GM18867 (cell line): ENCODE results near the gene SPHKAP.
"Not testable (repeated sequence)": the region's sequence is repeated elsewhere in the genome, so short reads cannot be mapped to it uniquely, and the experiment has no call there.

Experiments used
- ATAC-seq: cut with Tn5 transposase; IDR thresholded peaks from one replicate; pipeline ENCODE4 v1.9.1; 2021; ENCODE audit warnings: mild to moderate bottlenecking, moderate library complexity; ENCODE audit not compliant: unreplicated experiment

SPHKAP gene

GRCh38 chr2:228094377-228094921 lies 87.0 kb downstream of the SPHKAP start:
- ATAC-seq = no peak

GRCh38 chr2:228092056-228092455 lies 89.4 kb downstream of the SPHKAP start:
- ATAC-seq = no peak

GRCh38 chr2:228086561-228086960 lies 94.9 kb downstream of the SPHKAP start:
- ATAC-seq = no peak

GRCh38 chr2:228084717-228085116 lies 96.8 kb downstream of the SPHKAP start:
- ATAC-seq = no peak

- ATAC-seq = no peak
Observed at GRCh38 chr2:228083131-228083530, 98.4 kb downstream of the SPHKAP start.

- no peak for ATAC-seq
Observed at GRCh38 chr2:228082571-228082970, 98.9 kb downstream of the SPHKAP start.

GRCh38 chr2:228079194-228079593 lies 102.3 kb downstream of the SPHKAP start:
- ATAC-seq = no peak

- ATAC-seq = not testable (repeated sequence)
Observed at GRCh38 chr2:228076695-228077094, 104.8 kb downstream of the SPHKAP start.

- ATAC-seq = no peak
Observed at GRCh38 chr2:228072669-228073068, 108.8 kb downstream of the SPHKAP start.

GRCh38 chr2:228067309-228067708 lies 114.2 kb downstream of the SPHKAP start:
- no peak for ATAC-seq

GRCh38 chr2:228066126-228066798 lies 115.2 kb downstream of the SPHKAP start:
- no peak for ATAC-seq

GRCh38 chr2:228065686-228066085 lies 115.8 kb downstream of the SPHKAP start:
- no peak for ATAC-seq

GRCh38 chr2:228064796-228065315 lies 116.6 kb downstream of the SPHKAP start:
- no peak for ATAC-seq

GRCh38 chr2:228064024-228064423 lies 117.5 kb downstream of the SPHKAP start:
- no peak for ATAC-seq

- ATAC-seq = no peak
Observed at GRCh38 chr2:228063558-228063957, 117.9 kb downstream of the SPHKAP start.

GRCh38 chr2:228059735-228060134 lies 121.8 kb downstream of the SPHKAP start:
- ATAC-seq = no peak

GRCh38 chr2:228056293-228057097 lies 125.0 kb downstream of the SPHKAP start:
- ATAC-seq = no peak

GRCh38 chr2:228048838-228049490 lies 132.5 kb downstream of the SPHKAP start:
- peak; percentile 62 for ATAC-seq

- ATAC-seq = no peak
Observed at GRCh38 chr2:228040995-228041394, 140.5 kb downstream of the SPHKAP start.

GRCh38 chr2:228039752-228040534 lies 141.5 kb downstream of the SPHKAP start:
- ATAC-seq = peak; percentile 96
